K562 (cell line): ENCODE results near the gene KLHDC10. TPM values are rescaled to one million over a fixed set of nuclear protein-coding genes. Genes with fewer than 3 reads are reported as not detected.

Source experiments
- ATAC-seq: fragments of 200-7000 bp; cut with Tn5 transposase; 3 replicates; pipeline ENCODE4 v1.9.1; 2020; ENCODE audit warnings: moderate library complexity
- BruUV-seq: library from RNA; stranded (reverse); fragments of 400-500 nt; replicated peaks from 2 replicates; lab custom pipeline; 2021; lab: Mats Ljungman, UMichigan
- CTCF ChIA-PET: fragments of 300-600 bp; formaldehyde crosslinking; extraction: SDS; loops from one replicate; lab custom pipeline; 2021; ENCODE audit warnings: low intra/inter-chr PET ratio; lab: Yijun Ruan, JAX
- POLR2A ChIA-PET: fragments of 300-600, 350-650 bp; sonication (Branson Sonifier 250); formaldehyde crosslinking; extraction: SDS; loops from one replicate; lab custom pipeline; 2021; ENCODE audit warnings: antibody characterized with exemption, inconsistent platforms; lab: Yijun Ruan, JAX
- DNase-seq, 4 experiments: peaks; one replicate each; pipeline versions ENCODE4 v3.0.0 to v3.0.0-alpha.2; 2011 to 2018; ENCODE audit warnings: low spot score in 3 of 4, mixed read lengths in 3 of 4; ENCODE audit errors: extremely low read depth in 1 of 4
- FAIRE-seq: peaks from 2 replicates; lab custom pipeline; 2011; peaks lifted over from hg19 to GRCh38; lab: Jason Lieb, UNC
- H2AFZ ChIP-seq: 2 replicates; pipeline ENCODE4 v1.6.0; 2011; ENCODE audit warnings: low read depth, low read length, control low read depth, inconsistent platforms
- H3K27ac ChIP-seq: fragments of 200-600 bp; 3 replicates; pipeline ENCODE4 v1.8.0; 2011; ENCODE audit warnings: low read depth, mild to moderate bottlenecking, control low read depth, inconsistent platforms, low read length, moderate library complexity, mixed read lengths; ENCODE audit errors: extremely low read depth
- H3K27me3 ChIP-seq, 2 experiments: fragments of 300-600 bp in 1 of 2; 2 replicates in 1 of 2; 3 replicates in 1 of 2; pipeline versions ENCODE4 v1.6.0 to v1.8.0; 2011; ENCODE audit warnings: inconsistent platforms in 2 of 2, low read length in 2 of 2, mild to moderate bottlenecking in 1 of 2, mixed read lengths in 1 of 2, moderate library complexity in 1 of 2; ENCODE audit not compliant: control insufficient read depth in 2 of 2, insufficient read depth in 2 of 2
- H3K36me3 ChIP-seq: fragments of 300-600 bp; 3 replicates; pipeline ENCODE4 v1.8.0; 2011; ENCODE audit warnings: mild to moderate bottlenecking, low read length, inconsistent platforms; ENCODE audit not compliant: control insufficient read depth, insufficient read depth
- H3K4me1 ChIP-seq, 2 experiments: fragments of 200-600 bp in 1 of 2; replicated peaks in 1 of 2; 2 replicates in 1 of 2; 3 replicates in 1 of 2; pipeline versions ENCODE4 v1.5.1 to v1.8.0; 2011; ENCODE audit warnings: inconsistent platforms in 2 of 2, low read length in 2 of 2, mild to moderate bottlenecking in 1 of 2, mixed read lengths in 1 of 2, moderate library complexity in 1 of 2; ENCODE audit not compliant: control insufficient read depth in 2 of 2, insufficient read depth in 2 of 2
- H3K4me2 ChIP-seq: 2 replicates; pipeline ENCODE4 v1.6.1; 2011; ENCODE audit warnings: low read length, control low read depth, inconsistent platforms, mixed read lengths; ENCODE audit not compliant: insufficient read depth
- H3K4me3 ChIP-seq: fragments of 200-600 bp; sonication (generic), shearing (Covaris generic); 2 replicates; pipeline ENCODE4 v1.5.1; 2016; ENCODE audit warnings: control low read depth, inconsistent platforms
- H3K79me2 ChIP-seq: fragments of 200-600 bp; 3 replicates; pipeline ENCODE4 v1.8.0; 2011; ENCODE audit warnings: low read length, inconsistent platforms; ENCODE audit not compliant: control insufficient read depth, insufficient read depth
- H3K9ac ChIP-seq, 2 experiments: 2 replicates each; pipeline versions ENCODE4 v1.6.0 to v1.6.1; 2011; ENCODE audit warnings: low read depth in 2 of 2, low read length in 2 of 2, control low read depth in 1 of 2, inconsistent platforms in 1 of 2, mild to moderate bottlenecking in 1 of 2, mixed read lengths in 1 of 2; ENCODE audit not compliant: insufficient read depth in 1 of 2
- H3K9me1 ChIP-seq: one replicate; pipeline ENCODE4 v1.6.0; 2011; ENCODE audit warnings: inconsistent platforms, mild to moderate bottlenecking, low read length, moderate library complexity; ENCODE audit not compliant: control insufficient read depth, insufficient read depth
- H3K9me3 ChIP-seq: replicated peaks from 2 replicates; pipeline ENCODE4 v1.5.1; 2011; ENCODE audit warnings: low read depth, low read length, inconsistent platforms; ENCODE audit not compliant: control insufficient read depth, insufficient read depth
- H4K20me1 ChIP-seq: replicated peaks from 2 replicates; pipeline ENCODE4 v1.6.1; 2011; ENCODE audit warnings: low read length, inconsistent platforms, mixed read lengths; ENCODE audit not compliant: control insufficient read depth, insufficient read depth
- CHD1 ChIP-seq: fragments of 200-600 bp; sonication (generic); IDR thresholded peaks from one replicate; pipeline ENCODE4 v1.6.1; 2012; ENCODE audit warnings: mild to moderate bottlenecking, moderate library complexity, low read length, inconsistent platforms
- EHMT2 ChIP-seq: fragments of 450-650 bp; IDR thresholded peaks from 2 replicates; pipeline ENCODE4 v1.6.1; 2018; ENCODE audit warnings: antibody characterized with exemption
- FOS ChIP-seq: IDR thresholded peaks from 3 replicates; pipeline ENCODE4 v1.6.1; 2011; ENCODE audit not compliant: insufficient read length; ENCODE audit errors: extremely low read depth
- FOXO4 ChIP-seq: fragments of 450-650 bp; formaldehyde crosslinking; IDR thresholded peaks from 2 replicates; pipeline ENCODE4 v1.4.0; 2020; ENCODE audit warnings: mild to moderate bottlenecking, moderate library complexity
- GTF2E2 ChIP-seq: fragments of 200-800 bp; sonication (Bioruptor generic); IDR thresholded peaks from 2 replicates; pipeline ENCODE4 v1.6.1; 2016; ENCODE audit warnings: missing genetic modification characterization, missing compliant biosample characterization
- GTF3C2 ChIP-seq: IDR thresholded peaks from 3 replicates; pipeline ENCODE4 v1.6.1; 2011; ENCODE audit warnings: borderline replicate concordance, mild to moderate bottlenecking, moderate library complexity; ENCODE audit not compliant: insufficient read length; ENCODE audit errors: extremely low read depth
- NFXL1 ChIP-seq: fragments of 450-650 bp; formaldehyde crosslinking; IDR thresholded peaks from 2 replicates; pipeline ENCODE4 v1.4.0; 2021; ENCODE audit warnings: mild to moderate bottlenecking
- PTRF ChIP-seq: fragments of 450-650 bp; IDR thresholded peaks from 2 replicates; pipeline ENCODE4 v1.6.1; 2016; ENCODE audit warnings: mild to moderate bottlenecking, missing genetic modification characterization, missing compliant biosample characterization
- SRSF3 ChIP-seq: fragments of 200-400 bp; formaldehyde crosslinking; IDR thresholded peaks from 2 replicates; pipeline ENCODE4 v1.6.1; 2016; ENCODE audit warnings: mild to moderate bottlenecking, low read length, moderate library complexity; ENCODE audit not compliant: insufficient read depth
- WHSC1 ChIP-seq: IDR thresholded peaks from one replicate; pipeline ENCODE4 v1.6.1; 2012; ENCODE audit warnings: low read length, control low read depth, inconsistent platforms
- ZBTB5 ChIP-seq: fragments of 450-650 bp; IDR thresholded peaks from 2 replicates; pipeline ENCODE4 v1.6.1; 2017; ENCODE audit warnings: antibody characterized with exemption
- ZNF445 ChIP-seq: fragments of 250-450 bp; sonication (Bioruptor Pico); IDR thresholded peaks from 2 replicates; pipeline ENCODE4 v1.4.0; 2020; ENCODE audit warnings: low read depth, mild to moderate bottlenecking, moderate library complexity
- WGBS: fragments of 100-300 bp; shearing (Covaris generic); methylation state at CpG from one replicate; pipeline ENCODE4 v1.1.6; 2016; ENCODE audit warnings: low coverage, mixed read lengths; ENCODE audit not compliant: insufficient coverage; ENCODE audit errors: missing lambda C conversion rate; 5-methylcytosine and 5-hydroxymethylcytosine counted together
- in situ Hi-C: fragments of 300-500 bp; cut with MboI; formaldehyde crosslinking; loops from 4 replicates; pipeline ENCODE4 v1.15.0; 2018; ENCODE audit warnings: inconsistent platforms, mixed read lengths
- intact Hi-C: fragments of 100-400 bp; cut with micrococcal nuclease; formaldehyde crosslinking; loops from 2 replicates; pipeline ENCODE4 v1.14.2; 2022
- polyA plus RNA-seq, 8 experiments: library from polyadenylated mRNA; depleted of rRNA in 4 of 8; stranded (reverse) in 5 of 8; unstranded in 3 of 8; fragments of >200 nt; fragmentation: Nextera tagmentation in 2 of 8; fragmentation: Illumina TruSeq in 1 of 8; extraction: Ambion mirVana in 2 of 8; extraction: Trizol in 1 of 8; gene quantifications; 2 replicates each; pipeline versions ENCODE4 v1.2.1 to v1.2.3, GENCODE V29; 2011 to 2014; ENCODE audit warnings: inconsistent platforms in 1 of 8, missing spikeins in 1 of 8
- total RNA-seq, 7 experiments: library from RNA; depleted of rRNA in 6 of 7; stranded (reverse); fragments of >200 nt in 6 of 7; fragmentation: Illumina TruSeq in 2 of 7; extraction: Trizol in 2 of 7; gene quantifications; 2 replicates each; pipeline versions ENCODE4 v1.2.1 to v1.2.3, GENCODE V29; 2011 to 2021; ENCODE audit warnings: low replicate concordance in 1 of 7
- TF ChIP-seq, protein P1 (sequence below): sonication (generic); IDR thresholded peaks from 2 replicates; pipeline ENCODE4 v1.6.1; 2016

KLHDC10 gene
- total and polyA plus RNA-seq, 9 of the 15 experiments (the other 6 are each of a cell fraction or from before 2014, with no cell fraction given), result 9.8 to 80.5 (median 31.4) TPM

- Histone ChIP-seq H3K4me2 (peak overlapping the region; percentile 60; the same call in 1 of the 2 replicates), H3K4me3 (no peak overlapping the region), H3K9ac (peak overlapping the region in 1 of 2 experiments; percentile 28; a peak in 2 of 4 replicates), H2AFZ (no peak overlapping the region), H3K36me3 (peaks cover 84% of the 10 kb centered on the region), H3K27me3 (no peaks in the 10 kb centered on the region), H3K9me1 (no peaks in the 10 kb centered on the region), H4K20me1 (no peaks in the 10 kb centered on the region), H3K79me2 (peaks cover 28% of the 10 kb centered on the region; the same call in 2 of the 3 replicates), H3K27ac (peak overlapping the region; percentile 89), H3K9me3 (no peaks in the 10 kb centered on the region), H3K4me1 (peaks cover 31 to 75% of the 10 kb centered on the region in 2 experiments)
- FAIRE-seq, result no peak
- ChIA-PET CTCF (no interaction called here), POLR2A (interaction anchor here (0.8 to 5.5 kb wide), 7 partner anchors 10 to 74 kb away, joined by 3 to 48 read pairs (median 4); partner anchors contain the start of gene TMEM209)
- intact Hi-C loops, result no loop called here
- no TSS peak for BruUV-seq
- no peak for ATAC-seq
- DNase-seq, result peak in 2 of 4 experiments; percentile 23 to 29
- in situ Hi-C loops, result no loop called here
- WGBS, result 58% methylated on average over 6 of the region's 6 CpGs
- TF ChIP-seq, protein P1, sequence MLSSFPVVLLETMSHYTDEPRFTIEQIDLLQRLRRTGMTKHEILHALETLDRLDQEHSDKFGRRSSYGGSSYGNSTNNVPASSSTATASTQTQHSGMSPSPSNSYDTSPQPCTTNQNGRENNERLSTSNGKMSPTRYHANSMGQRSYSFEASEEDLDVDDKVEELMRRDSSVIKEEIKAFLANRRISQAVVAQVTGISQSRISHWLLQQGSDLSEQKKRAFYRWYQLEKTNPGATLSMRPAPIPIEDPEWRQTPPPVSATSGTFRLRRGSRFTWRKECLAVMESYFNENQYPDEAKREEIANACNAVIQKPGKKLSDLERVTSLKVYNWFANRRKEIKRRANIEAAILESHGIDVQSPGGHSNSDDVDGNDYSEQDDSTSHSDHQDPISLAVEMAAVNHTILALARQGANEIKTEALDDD, result peak; percentile 15; the same call in 1 of the 2 replicates
- TF ChIP-seq CHD1 (peak; percentile 10), WHSC1 (peak; percentile 60), PTRF (0 out of 2 replicates have a peak, but pooled peaks have one; percentile 25), ZNF445 (CRISPR knock-in tag) (no peak), NFXL1 (CRISPR knock-in tag) (no peak), GTF2E2 (tag) (no peak), FOS (no peak), EHMT2 (peak; percentile 61), FOXO4 (CRISPR knock-in tag) (no peak), ZBTB5 (no peak), GTF3C2 (no peak), SRSF3 (no peak)
These were observed 61.0 kb downstream of the KLHDC10 start for GRCh38 chr7:130131191-130131834.
